ENCODE measurements around the gene TTC21A. TPM values are rescaled to one million over a fixed set of nuclear protein-coding genes. Genes with fewer than 3 reads are reported as not detected.

Gene TTC21A
- polyA plus RNA-seq, 3 donors: 5.8 to 7.3 (median 7.1) TPM

DNA sequence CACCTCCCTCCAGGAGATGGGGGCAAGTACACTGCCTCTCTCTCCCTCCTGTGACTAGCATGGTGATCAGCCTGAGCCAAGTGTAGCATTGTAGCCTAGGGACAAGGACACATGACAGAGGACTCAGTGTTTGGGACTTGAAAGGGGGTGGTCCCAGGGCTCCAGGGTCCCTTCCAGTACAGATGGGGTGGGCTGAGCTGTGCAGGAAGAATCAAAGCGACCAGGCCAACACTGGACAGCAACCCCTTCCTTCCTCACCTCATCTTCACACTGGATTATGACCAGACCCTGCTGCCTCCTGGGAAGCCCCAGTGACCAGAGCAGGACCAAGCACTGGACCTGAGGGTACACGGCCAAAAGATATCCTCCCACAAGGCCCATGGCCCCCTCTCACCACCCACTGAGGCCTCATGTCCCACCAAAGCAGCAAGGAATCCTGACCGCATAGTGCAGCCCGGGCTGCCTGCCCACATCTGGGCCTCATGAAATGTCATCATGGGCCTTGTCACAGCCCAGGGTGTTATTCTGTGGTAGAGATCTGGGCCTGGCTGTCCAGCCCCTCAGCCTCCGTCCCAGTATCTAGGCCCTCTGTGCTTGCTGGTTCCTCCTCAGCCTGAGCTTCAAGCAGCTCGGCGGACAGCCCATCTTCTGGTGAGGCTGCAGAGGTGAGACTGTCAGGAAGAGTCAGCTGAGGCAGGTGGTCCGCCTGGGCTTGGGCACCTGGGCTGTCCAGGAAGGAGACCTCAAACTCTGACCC lies 9.6 kb upstream of the TTC21A start:
- DNase-seq (ENCODE audit: low read depth in 3 of 3, low spot score in 2 of 3): no peak

DNA sequence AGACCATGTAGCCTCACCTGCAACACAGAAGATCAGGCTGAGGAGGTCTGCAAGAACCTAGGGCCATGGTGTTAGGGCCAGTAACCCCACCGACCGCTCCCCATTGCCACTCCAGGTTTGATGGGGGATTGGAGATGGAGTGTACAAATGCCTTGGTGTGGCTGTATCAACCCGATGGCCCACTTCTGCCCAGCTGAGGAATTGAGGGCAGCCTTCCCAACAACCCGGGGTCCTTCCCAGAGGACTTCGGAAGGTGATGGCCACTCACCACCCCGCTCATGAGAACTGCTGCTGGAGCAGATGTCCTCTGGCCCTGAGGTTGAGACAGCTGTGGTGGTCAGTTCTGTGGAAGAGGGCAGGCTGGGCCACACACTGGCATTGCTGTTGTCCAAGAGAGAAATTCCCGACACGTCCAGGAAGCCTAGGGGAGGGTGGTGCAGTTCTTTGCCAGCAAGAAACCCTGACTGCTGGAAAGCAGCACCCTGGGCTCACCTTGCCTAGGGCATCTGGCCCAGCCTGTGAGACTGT lies 8.9 kb upstream of the TTC21A start:
- DNase-seq (ENCODE audit: low read depth in 3 of 3, low spot score in 2 of 3): no peak

DNA sequence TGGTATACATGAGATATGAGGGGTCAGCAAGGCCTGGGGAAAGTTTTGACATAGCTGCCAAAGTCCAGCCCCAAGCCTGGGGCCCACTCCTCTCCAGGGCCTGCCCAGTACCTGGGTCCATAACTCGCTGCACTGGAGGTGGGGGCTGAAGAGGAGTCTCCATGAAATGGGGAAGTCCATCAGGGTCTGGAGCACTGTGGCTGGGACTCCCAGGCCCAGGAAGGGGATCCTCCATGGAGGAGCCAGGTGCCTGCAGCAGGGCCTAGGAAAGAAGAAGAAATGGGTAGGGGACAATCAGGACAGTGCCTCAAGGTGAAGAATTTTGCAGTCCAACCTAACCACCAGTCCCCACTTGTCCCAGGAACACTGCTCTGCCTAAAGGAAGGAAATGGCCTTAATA lies 8.2 kb upstream of the TTC21A start:
- no peak for DNase-seq (ENCODE audit: low read depth in 3 of 3, low spot score in 2 of 3)

DNA sequence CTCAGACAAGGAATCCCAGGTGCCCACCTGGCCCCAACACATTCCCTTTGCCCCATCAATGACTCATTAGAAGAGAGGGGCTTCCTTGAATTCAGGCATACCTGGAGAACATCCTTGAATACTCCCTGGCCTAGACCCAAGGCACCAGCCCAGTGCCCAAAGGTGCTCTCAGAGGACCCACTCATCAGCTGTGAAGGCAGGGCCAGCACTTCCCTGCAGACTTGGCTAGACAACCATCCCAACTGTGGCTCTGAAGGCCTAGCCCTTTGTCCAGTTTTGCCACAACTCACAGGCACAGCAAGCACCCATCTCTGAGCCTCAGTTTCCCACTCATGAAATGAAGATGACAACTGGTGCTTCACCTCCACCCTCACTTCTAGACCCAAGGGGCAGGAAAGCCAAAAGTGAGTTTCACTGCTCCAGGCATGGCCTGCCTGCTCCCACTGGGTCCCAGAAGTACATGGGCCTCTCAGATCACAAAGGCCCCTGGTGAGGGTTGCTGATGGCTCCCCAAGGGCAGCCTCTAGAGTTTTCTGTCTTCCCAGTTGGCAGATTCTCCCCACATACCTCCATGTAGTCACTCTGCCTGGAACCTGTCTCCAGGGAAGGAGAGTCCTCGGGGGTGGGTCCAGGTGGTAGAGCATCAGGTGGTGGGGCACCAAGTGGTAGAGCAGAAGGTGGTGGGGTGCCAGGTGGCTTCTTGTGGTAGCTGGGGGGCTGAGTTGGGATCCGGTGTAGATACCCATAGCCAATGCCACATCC lies 7.6 kb upstream of the TTC21A start:
- no peak for DNase-seq (ENCODE audit: low read depth in 3 of 3, low spot score in 2 of 3)

- DNase-seq (ENCODE audit: low read depth in 3 of 3, low spot score in 2 of 3): no peak
Observed at GRCh38 chr3:39100500-39100886, 7.0 kb upstream of the TTC21A start.

DNA sequence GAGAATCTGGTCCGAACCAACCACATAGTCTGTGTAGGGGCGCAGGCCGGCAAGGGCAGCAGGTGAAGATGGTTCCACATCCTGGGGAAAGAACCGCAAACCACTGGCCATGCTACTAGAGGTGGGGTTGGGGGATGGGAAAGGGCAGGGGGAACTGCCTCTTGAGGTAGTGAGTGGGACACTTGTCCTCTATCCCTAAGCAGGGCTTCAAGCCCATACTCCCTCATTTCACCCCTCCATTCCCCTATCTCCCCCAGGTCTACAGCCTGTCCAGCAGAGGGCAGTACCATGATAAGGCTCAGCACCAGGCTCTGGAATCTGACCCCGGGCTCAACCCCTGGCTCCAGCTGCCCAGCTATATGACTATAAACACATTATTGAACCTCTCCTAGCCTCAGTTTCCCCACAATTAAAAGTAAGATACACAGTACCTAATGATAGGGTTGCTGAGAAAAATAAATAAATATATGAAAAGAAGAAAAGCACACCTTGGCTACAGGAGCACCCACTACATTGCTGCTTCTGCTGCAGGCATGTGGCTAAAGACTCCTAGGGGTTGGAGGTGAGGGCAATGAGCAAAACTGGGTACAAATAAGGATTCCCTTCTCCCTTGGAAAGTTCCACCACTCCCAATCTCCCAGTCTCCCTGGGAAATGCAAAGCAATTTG lies 6.3 kb upstream of the TTC21A start:
- DNase-seq (ENCODE audit: low read depth in 3 of 3, low spot score in 2 of 3): no peak

GRCh38 chr3:39102504-39103323 lies 4.8 kb upstream of the TTC21A start:
- no peak for DNase-seq (ENCODE audit: low read depth in 3 of 3, low spot score in 2 of 3)

- DNase-seq (ENCODE audit: low read depth in 3 of 3, low spot score in 2 of 3): no peak
Observed at GRCh38 chr3:39103324-39103693, 4.2 kb upstream of the TTC21A start.

DNA sequence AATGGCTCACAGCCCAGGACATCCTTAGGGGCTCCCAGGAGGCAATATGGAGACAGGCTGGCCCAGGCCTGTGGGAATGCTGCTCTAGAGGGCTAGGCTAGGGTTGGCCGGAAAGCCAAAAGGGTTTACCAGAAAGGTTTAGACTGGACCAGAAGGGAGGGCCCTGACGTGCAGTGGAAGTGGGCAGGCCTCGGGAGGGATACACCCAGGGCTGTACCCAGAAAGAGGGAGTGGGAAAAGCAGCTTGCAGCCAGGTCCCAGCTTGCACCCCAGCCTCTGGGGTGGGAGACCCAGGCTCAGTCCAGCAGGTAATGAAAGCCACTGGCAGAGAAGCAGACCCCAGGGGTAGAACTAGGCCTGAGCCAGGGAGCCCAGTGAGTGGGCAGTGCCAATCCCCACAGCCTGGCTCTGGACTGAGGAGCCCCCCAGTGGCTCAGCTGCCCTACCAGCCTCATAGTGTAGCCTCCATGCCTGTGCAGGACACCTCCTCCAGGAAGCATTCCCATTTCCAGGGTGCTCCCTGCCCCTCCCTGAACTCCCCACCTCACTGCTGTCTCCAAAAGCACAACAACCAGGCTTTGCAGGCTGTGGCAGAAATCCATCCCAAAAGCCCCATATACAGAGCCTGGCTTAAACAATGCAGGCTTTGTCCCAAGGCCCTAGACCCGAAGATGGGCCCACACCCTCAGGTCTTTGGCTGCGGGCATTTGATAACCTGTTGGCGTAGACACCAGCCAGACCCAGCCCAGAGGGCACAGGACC lies 3.5 kb upstream of the TTC21A start:
- DNase-seq (ENCODE audit: low read depth in 3 of 3, low spot score in 2 of 3): no peak

- no peak for DNase-seq (ENCODE audit: low read depth in 3 of 3, low spot score in 2 of 3)
Observed at GRCh38 chr3:39104961-39105686, 2.4 kb upstream of the TTC21A start.

DNA sequence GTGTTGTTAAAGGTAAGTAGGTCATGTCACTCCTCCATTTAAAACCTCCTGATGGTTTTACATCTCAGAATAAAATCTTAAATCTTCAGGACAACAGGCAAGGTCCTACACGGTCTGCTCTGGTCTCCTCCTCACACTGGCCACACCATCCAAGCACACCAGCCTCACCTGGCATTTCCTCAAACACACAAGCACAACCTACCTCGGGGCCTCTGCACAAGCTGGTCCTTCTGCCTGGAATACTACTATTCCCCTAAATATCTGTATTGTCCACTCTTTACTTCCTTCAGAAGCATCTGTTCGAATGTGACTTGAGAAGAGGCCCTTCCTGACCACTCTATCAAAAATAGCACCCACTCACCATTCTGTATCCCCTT lies 1.8 kb upstream of the TTC21A start:
- DNase-seq (ENCODE audit: low read depth in 3 of 3, low spot score in 2 of 3): no peak

GRCh38 chr3:39106281-39106811 lies 1.1 kb upstream of the TTC21A start:
- DNase-seq (ENCODE audit: low read depth in 3 of 3, low spot score in 2 of 3): no peak

GRCh38 chr3:39106851-39107387 lies 561 bp upstream of the TTC21A start:
- DNase-seq (ENCODE audit: low read depth in 3 of 3, low spot score in 2 of 3): no peak

DNA sequence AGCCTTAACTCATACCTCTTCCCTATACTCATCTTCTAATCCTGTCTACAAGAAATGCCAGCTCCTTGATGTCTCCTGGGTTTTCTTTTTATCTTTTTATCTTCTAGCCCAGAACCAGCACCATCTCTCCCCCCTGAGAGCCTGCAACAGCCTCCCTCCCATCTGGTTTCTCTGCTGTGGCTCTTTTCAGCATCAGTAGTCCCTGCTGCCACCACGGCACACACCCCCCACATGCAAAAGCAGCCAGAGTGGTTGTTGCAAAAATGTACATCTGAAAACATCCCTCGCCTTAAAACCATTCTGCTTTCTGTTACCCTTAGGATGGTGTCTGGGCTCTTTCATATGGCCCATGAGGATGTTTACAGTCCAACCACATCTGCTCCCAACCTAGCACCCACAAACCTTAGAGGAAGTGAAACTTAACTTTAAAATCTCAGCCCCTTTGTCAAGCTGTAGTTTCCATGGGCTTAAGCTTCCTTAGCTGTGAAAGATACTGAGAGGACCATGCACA lies 775 bp downstream of the TTC21A start:
- no peak for DNase-seq (ENCODE audit: low read depth in 3 of 3, low spot score in 2 of 3)

DNA sequence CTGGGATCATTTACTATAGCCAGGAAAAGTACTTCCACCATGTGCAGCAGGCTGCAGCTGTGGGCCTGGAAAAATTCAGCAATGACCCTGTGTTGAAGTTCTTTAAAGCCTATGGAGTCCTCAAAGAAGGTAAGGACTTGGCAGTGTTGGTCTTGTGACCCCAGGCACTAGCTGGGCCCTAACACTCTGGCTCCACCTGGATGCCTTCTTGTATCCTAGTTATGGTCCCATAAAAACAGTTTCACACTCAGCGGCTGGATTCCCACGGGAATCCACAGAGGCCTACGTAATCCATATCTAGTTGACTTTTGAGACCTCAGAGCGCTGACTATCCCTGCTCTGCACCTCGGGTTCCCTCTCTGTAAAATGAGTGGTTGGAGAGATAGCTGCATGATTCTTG lies 1.6 kb downstream of the TTC21A start:
- no peak for DNase-seq (ENCODE audit: low read depth in 3 of 3, low spot score in 2 of 3)

- no peak for DNase-seq (ENCODE audit: low read depth in 3 of 3, low spot score in 2 of 3)
Observed at GRCh38 chr3:39110041-39110639, 2.7 kb downstream of the TTC21A start.

DNA sequence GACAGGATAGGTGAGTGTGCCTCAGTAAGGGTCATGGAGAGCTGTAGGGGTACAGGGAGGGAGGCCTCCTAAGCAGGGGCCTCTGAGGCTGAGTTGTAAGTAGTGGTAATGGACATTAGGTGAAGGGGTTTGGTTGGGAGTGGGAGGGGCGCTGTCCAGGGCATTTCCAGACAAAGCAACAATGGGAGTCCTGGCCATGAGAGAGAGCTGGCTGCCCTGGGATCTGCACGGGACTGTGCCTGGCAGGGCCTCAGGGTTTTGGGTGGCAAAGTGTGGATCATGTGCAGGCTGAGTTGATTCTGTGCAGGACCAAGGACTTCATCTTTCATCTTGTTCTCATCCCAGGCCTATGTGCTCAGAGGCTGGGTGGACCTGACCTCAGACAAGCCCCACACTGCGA lies 4.6 kb downstream of the TTC21A start:
- DNase-seq (ENCODE audit: low read depth in 3 of 3, low spot score in 2 of 3): no peak

- DNase-seq (ENCODE audit: low read depth in 3 of 3, low spot score in 2 of 3): no peak
Observed at GRCh38 chr3:39112535-39112934, 5.1 kb downstream of the TTC21A start.

Data from right renal cortex interstitium (tissue), 3 donors.